Measurements from ENCODE around the gene ARMC10.

The ARMC10 gene

GRCh38 chr7:103065667-103066066 lies 9.3 kb upstream of the ARMC10 start:
- Mint-ChIP-seq H3K9me3 (peaks cover 20% of the 10 kb centered on the region), H3K4me1 (peaks cover 4% of the 10 kb centered on the region), H3K27ac (no peak overlapping the region), H3K36me3 (ENCODE audit: low read depth) (peaks cover 27% of the 10 kb centered on the region), H3K4me3 (no peak overlapping the region), H3K27me3 (ENCODE audit: low read depth, poor library complexity) (no peaks in the 10 kb centered on the region)
- DNase-seq, result peak; percentile 51
- peak; percentile 43 for TF ChIP-seq CTCF (IDR thresholded peaks at IDR 0.05)

GRCh38 chr7:103068414-103069403 lies 6.2 kb upstream of the ARMC10 start:
- H3K27me3 Mint-ChIP-seq (ENCODE audit: low read depth, poor library complexity), result no peaks in the 10 kb centered on the region
- no peak for DNase-seq
- peaks cover 32% of the 10 kb centered on the region for H3K36me3 Mint-ChIP-seq (ENCODE audit: low read depth)
- H3K4me3 Mint-ChIP-seq, result no peak overlapping the region
- H3K27ac Mint-ChIP-seq, result no peak overlapping the region
- no peak for TF ChIP-seq CTCF (IDR thresholded peaks at IDR 0.05)
- H3K9me3 Mint-ChIP-seq, result peaks cover 23% of the 10 kb centered on the region
- peaks cover 3% of the 10 kb centered on the region for H3K4me1 Mint-ChIP-seq

GRCh38 chr7:103071000-103071399 lies 3.9 kb upstream of the ARMC10 start:
- H3K9me3 Mint-ChIP-seq, result peaks cover 23% of the 10 kb centered on the region
- no peak for DNase-seq
- no peaks in the 10 kb centered on the region for H3K27me3 Mint-ChIP-seq (ENCODE audit: low read depth, poor library complexity)
- peaks cover 32% of the 10 kb centered on the region for H3K36me3 Mint-ChIP-seq (ENCODE audit: low read depth)
- no peak overlapping the region for H3K27ac Mint-ChIP-seq
- H3K4me1 Mint-ChIP-seq, result peaks cover 17% of the 10 kb centered on the region
- no peak for TF ChIP-seq CTCF (IDR thresholded peaks at IDR 0.05)
- no peak overlapping the region for H3K4me3 Mint-ChIP-seq

GRCh38 chr7:103073989-103074518 lies 886 bp upstream of the ARMC10 start:
- Mint-ChIP-seq H3K9me3 (peaks cover 11% of the 10 kb centered on the region), H3K27ac (peak overlapping the region; percentile 98), H3K4me3 (peak overlapping the region; percentile 94), H3K36me3 (ENCODE audit: low read depth) (peaks cover 29% of the 10 kb centered on the region), H3K4me1 (peaks cover 21% of the 10 kb centered on the region), H3K27me3 (ENCODE audit: low read depth, poor library complexity) (no peaks in the 10 kb centered on the region)
- TF ChIP-seq CTCF (IDR thresholded peaks at IDR 0.05), result no peak
- no peak for DNase-seq

GRCh38 chr7:103075337-103075918 lies 488 bp downstream of the ARMC10 start:
- DNase-seq, result no peak

More at GRCh38 chr7:103075337-103075918, 488 bp downstream of the ARMC10 start:
- Mint-ChIP-seq H3K4me1 (peaks cover 21% of the 10 kb centered on the region), H3K9me3 (peaks cover 6% of the 10 kb centered on the region), H3K4me3 (peak overlapping the region; percentile 97), H3K27ac (peak overlapping the region; percentile 98), H3K36me3 (ENCODE audit: low read depth) (peaks cover 33% of the 10 kb centered on the region), H3K27me3 (ENCODE audit: low read depth, poor library complexity) (no peaks in the 10 kb centered on the region)
- TF ChIP-seq CTCF (IDR thresholded peaks at IDR 0.05), result no peak
